Right lobe of liver (tissue), 4 donors: Measurements from ENCODE around the gene SLC7A8.

Source experiments
- POLR2A ChIP-seq: fragments of 450-650 bp; IDR thresholded peaks from one replicate; pipeline ENCODE4 v1.6.1; 2017; ENCODE audit warnings: antibody characterized with exemption, mild to moderate bottlenecking
- TF ChIP-seq, protein P1 (sequence below), 4 donors: fragments of 200-600 bp in 3 of 4; fragments of 450-650 bp in 1 of 4; IDR thresholded peaks; one replicate each; pipeline versions ENCODE4 v1.5.1 to v1.8.0; 2016 to 2022; ENCODE audit warnings: antibody characterized with exemption in 4 of 4, mild to moderate bottlenecking in 2 of 4
- donor health status: DM: no; HTN: no; CAD: no.
- donor health status: DM: no; HTN: no; CAD: no.
- donor health status: DM: no; HTN: yes; CAD: no.

DNA sequence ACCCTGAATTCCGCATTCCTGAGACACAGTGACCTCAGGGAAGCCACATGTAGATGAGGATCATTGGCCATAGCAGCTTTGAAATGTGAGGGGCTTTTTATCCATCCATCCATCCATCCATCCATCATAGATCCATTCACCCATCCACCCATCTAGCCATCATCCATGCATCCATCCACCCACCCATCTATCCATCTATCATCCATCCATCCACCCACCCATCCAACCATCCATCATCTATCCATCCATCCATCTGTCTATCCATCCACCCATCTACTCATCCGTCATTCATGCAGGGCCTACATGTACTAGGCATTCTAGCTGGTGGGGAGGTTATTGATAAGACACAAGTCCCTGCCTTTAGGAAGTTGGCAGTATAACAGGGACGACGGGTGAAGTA lies 36.5 kb downstream of the SLC7A8 start:
- TF ChIP-seq, protein P1, sequence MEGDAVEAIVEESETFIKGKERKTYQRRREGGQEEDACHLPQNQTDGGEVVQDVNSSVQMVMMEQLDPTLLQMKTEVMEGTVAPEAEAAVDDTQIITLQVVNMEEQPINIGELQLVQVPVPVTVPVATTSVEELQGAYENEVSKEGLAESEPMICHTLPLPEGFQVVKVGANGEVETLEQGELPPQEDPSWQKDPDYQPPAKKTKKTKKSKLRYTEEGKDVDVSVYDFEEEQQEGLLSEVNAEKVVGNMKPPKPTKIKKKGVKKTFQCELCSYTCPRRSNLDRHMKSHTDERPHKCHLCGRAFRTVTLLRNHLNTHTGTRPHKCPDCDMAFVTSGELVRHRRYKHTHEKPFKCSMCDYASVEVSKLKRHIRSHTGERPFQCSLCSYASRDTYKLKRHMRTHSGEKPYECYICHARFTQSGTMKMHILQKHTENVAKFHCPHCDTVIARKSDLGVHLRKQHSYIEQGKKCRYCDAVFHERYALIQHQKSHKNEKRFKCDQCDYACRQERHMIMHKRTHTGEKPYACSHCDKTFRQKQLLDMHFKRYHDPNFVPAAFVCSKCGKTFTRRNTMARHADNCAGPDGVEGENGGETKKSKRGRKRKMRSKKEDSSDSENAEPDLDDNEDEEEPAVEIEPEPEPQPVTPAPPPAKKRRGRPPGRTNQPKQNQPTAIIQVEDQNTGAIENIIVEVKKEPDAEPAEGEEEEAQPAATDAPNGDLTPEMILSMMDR (IDR thresholded peaks at IDR 0.05), result no peak
- TF ChIP-seq POLR2A, result no peak
